NCI-H1092 (cell line): ENCODE results near the gene PHKA2.

Experiments used
- DNase-seq: peaks from one replicate; lab custom pipeline; 2025; lab: John Stamatoyannopoulos, UW

Gene PHKA2

DNA sequence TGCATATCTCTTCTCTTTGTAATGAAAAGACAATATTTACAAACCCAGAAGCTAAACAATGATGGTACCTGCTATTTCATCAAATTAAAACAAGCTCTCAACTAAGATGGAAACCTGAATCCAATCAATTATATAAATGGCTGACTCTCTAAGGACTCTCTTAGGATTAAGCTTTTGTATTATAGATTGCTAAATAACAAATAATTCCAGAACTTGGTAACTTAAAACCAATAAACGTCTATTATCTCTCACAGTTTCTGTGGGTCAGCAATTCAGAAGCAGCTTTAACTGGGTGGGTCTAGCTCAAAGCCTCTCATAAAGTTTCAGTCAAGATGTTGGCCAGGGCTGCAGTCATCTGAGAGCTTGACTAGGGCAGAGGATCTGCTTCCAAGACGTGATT, 12.4 kb downstream of the PHKA2 start:
- DNase-seq: no peak

DNA sequence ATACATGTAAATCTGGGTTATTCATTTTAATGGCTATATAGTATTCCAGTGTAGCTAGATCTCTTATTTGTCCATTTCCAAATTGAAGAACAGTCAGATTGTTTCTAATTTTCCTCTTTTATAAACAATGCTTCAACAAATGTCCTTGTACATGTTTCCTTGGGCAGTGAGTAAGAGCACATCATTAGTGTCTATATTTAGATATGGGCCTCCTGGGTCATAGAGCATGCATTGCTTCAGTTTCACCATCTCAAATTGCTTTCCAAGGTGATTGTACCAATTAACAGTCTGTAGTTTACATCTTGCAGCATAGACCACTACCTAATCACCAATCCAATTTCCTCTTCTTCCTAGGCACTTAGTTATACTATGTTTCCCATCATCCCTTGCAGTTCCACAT, 13.4 kb downstream of the PHKA2 start:
- DNase-seq: no peak

- DNase-seq: no peak
These were observed 17.3 kb downstream of the PHKA2 start for GRCh38 chrX:18966624-18967023.

- DNase-seq: no peak
These were observed 19.0 kb downstream of the PHKA2 start for GRCh38 chrX:18964901-18965300.

- DNase-seq: no peak
These were observed 19.9 kb downstream of the PHKA2 start for GRCh38 chrX:18964026-18964425.

DNA sequence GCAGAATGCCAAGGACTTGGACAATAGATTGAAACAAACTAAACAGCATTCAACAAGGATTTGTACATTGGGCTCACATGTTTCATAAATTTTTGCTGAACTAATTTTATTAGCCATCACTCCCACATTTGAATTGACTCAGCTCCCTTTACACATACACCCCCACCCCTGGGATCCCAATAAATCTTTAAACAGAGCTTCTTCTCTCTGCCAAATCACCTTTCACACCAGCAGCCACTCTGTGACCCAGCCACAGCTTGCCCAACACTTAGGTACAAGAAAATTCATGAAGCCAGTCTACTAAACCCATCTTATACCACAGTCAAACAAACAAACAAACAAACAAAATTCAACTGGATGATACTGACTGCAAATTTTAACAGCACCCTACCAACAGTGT, 21.6 kb downstream of the PHKA2 start:
- no peak for DNase-seq

DNA sequence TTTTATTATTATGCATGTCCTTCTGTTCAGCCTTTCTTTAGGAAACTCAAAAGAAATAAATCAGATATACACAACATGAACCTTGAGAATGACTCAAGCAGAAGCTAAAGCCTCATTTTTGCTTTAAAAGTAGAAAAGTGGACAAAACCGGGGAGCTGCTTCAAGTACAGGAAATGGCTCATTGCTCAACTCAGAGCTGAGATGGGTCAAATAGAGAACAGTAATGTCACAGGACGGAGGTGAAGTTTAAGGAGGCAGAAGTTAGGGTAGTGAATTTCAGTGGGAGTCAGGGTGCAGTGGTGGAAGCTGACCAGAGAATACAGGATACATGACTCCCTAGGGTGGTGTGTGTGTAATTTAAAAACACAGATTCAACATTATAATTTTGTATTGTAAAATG, 22.2 kb downstream of the PHKA2 start:
- DNase-seq: no peak

DNA sequence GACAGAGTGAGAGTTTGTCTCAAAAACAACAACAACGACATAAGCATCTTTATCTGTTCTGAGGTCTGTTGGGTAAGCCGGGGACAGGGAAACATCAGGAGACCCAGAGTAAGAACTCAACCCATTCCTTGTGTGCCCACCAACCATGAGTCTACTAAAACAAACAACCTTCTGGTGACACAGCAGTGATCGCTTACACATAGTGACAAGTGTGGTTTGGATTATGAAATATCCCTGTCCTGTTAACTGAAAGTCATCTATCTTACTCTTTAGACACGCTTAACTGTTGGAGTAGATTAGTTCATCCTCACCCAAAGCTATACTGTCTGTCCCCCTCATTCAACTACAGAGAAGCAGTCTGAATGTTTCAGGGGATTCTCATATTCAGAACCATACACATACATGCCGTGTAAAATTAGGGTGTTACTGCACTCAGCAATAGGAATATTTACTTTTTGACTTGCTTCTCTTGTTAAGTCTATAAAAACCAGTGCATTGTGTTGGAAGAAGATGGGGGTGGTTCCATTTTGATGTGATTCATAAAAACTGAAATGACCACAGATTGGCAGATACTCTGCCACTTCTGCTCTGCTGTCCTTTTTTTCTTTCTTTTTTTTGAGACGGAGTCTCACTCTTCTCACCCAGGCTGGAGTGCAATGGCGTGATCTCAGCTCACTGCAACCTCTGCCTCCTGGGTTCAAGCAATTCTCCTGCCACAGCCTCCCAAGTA, 27.4 kb downstream of the PHKA2 start:
- no peak for DNase-seq

- DNase-seq: no peak
These were observed 28.2 kb downstream of the PHKA2 start for GRCh38 chrX:18955676-18956075.

- no peak for DNase-seq
These were observed 32.9 kb downstream of the PHKA2 start for GRCh38 chrX:18951032-18951431.

- DNase-seq: no peak
These were observed 34.0 kb downstream of the PHKA2 start for GRCh38 chrX:18949944-18950301.

DNA sequence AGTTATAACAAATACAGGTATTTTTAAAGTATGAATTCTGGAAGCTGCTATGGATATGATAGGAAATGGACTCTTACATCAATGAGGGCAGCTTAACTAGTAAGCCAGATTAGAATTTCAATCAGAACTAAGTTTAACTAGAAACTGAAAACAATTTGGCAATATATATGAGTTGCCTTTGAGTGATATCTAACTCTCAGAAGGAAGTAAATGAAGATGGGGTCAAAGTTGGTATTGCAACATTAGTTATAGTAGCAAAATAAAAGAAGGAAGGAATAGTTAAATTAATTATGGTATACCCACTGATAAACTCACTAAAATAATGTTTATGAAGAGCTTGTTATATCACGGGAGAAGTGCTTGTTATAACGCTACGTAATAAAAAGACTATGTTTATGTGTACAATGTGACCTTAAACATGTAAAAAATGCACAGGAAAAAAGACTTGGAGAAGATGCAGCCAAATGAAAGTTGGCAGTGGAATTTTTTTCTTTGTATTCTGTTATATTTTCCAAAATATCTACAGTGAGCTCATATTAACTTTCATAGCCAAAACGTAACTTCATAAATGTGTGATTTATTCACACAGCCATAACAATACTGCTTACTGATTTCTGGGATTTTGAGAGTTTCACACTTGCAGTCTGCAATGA, 34.5 kb downstream of the PHKA2 start:
- DNase-seq: no peak

DNA sequence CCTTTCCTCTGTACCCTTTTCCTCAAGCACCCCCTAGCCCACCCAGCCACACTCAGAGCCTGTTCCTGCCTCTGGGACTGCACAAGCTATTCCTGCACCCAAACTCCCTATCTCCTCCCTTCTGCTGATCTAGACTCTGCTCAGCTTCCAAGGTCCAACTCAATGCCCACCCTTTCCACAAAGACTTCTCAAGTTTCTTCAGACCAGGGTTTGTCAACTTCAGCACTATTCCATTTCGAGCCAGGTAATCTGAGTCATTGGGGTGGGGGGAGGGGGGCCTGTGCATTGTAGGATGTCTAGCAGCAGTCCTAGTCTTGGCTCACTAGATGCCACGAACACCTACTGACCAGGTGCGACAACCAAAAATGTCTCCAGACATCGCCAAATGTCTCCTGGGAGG, 37.3 kb downstream of the PHKA2 start:
- no peak for DNase-seq

GRCh38 chrX:18946157-18946556, 37.8 kb downstream of the PHKA2 start:
- no peak for DNase-seq

- DNase-seq: no peak
These were observed 38.4 kb downstream of the PHKA2 start for GRCh38 chrX:18945483-18945882.

DNA sequence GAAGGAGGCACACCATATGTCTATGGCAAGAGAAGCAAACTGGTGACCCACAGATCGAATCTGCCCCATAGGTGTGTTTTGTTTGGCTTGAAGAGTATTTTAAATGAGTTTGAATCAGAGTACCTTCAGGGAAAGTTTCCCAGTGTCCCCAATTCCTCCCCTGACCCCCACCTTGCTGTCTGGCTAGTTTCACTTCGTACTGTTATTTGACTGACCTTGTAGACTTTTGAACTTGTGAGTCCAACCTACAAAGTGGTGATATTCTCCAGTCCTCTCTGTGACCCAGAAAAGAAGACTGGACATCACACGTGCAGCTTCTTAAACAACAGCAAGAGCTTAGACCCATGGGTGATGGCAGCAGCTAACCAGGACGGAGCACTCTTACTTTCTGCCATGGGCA, 39.4 kb downstream of the PHKA2 start:
- no peak for DNase-seq

DNA sequence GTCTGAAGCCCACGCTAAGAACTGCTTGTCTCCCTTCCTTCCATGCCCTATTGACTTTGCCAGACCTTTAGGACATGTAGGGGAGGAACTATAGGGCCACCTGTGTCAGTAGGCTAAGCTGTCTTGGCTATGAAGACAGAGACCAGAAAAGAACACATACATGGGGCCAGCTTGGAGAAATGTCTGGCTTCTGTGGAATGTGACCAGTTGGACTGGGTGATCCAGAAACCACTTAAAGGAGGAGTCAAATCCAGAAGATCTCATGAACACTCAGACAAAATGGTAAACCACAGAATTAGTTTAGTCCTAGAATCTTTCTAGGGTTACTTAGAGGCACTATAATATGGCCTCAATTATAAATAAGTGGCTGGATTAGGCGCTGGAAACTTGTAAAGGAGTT, 42.0 kb downstream of the PHKA2 start:
- no peak for DNase-seq

DNA sequence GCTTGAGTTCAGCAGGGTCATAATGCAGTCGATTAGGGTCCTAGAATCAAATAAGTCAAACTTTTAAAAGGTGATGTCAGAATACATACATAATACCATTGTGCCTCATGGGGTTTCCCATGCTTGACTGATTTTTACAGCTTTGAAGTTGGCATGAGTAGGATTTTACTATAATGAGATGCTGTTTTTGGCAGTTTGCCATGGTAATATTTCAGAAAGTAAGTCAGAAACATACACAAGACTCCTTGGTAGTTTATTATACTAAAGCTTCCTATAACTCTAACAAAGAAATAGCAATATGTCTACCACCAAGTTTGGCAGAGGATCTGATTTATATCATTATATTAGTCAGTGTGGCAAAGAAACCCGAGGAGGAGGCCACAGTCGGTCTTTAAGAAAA, 45.2 kb downstream of the PHKA2 start:
- no peak for DNase-seq

DNA sequence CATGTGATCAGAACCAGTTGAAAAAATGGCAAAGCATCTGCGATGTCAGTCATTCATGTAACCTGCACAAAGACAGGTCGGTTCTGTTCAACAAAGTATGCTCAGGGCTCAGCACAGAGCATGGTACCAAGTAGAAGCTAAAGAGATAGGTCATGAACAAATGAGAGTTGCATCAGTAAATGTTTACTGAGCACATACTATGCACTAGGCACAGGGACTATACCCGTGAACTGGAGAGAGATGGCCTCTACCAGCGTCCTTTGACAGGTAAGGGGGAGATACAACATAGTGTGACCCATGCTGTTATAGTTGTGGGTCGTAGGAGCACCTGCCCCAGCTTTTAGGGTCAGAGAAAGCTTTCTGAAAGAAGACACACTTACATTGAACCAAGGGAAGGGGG, 46.7 kb downstream of the PHKA2 start:
- no peak for DNase-seq

DNA sequence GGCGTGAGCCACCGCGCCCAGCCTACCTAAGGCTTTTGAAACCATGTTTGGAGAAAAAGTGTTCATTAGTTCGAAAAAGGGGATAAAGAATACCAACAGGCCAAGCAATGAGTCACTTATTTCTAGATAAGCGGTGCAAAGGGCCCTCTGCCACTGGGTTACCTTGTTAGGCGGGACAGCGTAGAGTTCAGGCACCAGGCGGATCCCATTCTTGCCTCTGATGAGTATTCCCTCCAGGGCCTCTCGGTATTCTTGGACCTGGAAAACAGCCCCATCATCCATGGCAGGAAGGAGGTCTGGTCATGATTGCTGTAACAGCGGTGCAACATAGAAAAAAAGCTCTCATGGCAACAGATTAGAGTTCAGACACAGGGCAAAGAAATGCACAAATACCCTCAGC, 48.0 kb downstream of the PHKA2 start:
- no peak for DNase-seq

GRCh38 chrX:18934708-18935107, 49.2 kb downstream of the PHKA2 start:
- no peak for DNase-seq

GRCh38 chrX:18933617-18934016, 50.3 kb downstream of the PHKA2 start:
- DNase-seq: no peak

DNA sequence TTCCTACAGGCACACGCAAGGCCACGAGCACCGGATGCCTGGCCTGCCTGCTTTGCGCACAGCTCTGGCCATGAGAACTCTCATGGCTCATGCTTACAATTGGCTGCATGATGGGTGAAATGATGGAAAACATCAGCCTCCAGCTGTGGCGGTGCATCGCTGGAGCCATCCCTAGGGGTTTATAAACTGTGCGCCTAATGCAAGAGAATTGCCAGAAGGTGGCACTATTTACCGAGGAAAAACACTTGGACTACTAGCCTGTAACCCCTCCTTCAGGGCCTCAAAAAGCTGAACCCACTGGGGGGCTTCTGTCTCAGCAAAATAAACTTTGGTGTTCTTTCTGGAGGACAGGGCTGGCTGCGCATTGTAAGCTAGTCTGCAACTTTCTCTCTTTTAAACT, 51.9 kb downstream of the PHKA2 start:
- DNase-seq: peak; percentile 4

DNA sequence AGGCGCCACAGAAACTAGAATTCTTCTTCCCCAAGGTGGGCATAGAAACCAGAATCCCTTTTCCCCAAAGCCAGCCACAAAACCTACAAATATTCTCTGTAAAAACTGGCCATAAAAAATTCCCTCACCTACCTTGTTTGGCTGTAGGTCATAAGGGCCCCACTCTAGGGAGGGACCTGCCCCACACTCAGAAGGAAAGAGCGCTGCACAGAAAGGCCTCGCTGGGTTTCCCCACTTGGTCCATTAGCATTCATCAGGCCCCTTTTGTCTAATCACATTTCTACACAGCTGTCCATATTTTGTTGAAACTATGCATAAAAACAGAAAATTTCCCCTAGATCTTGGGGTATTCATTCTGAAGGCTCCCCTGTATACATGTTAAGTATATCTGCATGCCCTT, 54.1 kb downstream of the PHKA2 start:
- DNase-seq: no peak
